NCI-H82 (cell line): Measurements from ENCODE around the gene POLR1D.
"Not testable (repeated sequence)": the region's sequence is repeated elsewhere in the genome, so short reads cannot be mapped to it uniquely, and the experiment has no call there.

Experiments used
- DNase-seq: peaks from one replicate; lab custom pipeline; 2025; lab: John Stamatoyannopoulos, UW

Gene POLR1D

GRCh38 chr13:27617881-27618321 lies 3.8 kb upstream of the POLR1D start:
- DNase-seq: no peak

- DNase-seq: no peak
Measured at GRCh38 chr13:27619093-27619727, 2.5 kb upstream of the POLR1D start.

- peak; percentile 71 for DNase-seq
Measured at GRCh38 chr13:27619728-27620376, 1.8 kb upstream of the POLR1D start.

GRCh38 chr13:27620377-27621115 lies 1.1 kb upstream of the POLR1D start, which contains the start of gene LNX2:
Gene LNX2 (minus strand): TSS chr13:27620529. CDS start chr13:27581703, 38,826 bp downstream.
- peak; percentile 99 for DNase-seq

- no peak for DNase-seq
Measured at GRCh38 chr13:27621116-27621365, 651 bp upstream of the POLR1D start.

GRCh38 chr13:27622102-27622820 lies 569 bp downstream of the POLR1D start:
- DNase-seq: peak; percentile 60

- DNase-seq: no peak
Measured at GRCh38 chr13:27622881-27623280, 1.2 kb downstream of the POLR1D start.

GRCh38 chr13:27624071-27624470 lies 2.4 kb downstream of the POLR1D start:
- no peak for DNase-seq

- DNase-seq: no peak
Measured at GRCh38 chr13:27625839-27626238, 4.1 kb downstream of the POLR1D start.

- DNase-seq: no peak
Measured at GRCh38 chr13:27627380-27627779, 5.7 kb downstream of the POLR1D start.

GRCh38 chr13:27628081-27628480 lies 6.4 kb downstream of the POLR1D start:
- no peak for DNase-seq

GRCh38 chr13:27628766-27629165 lies 7.1 kb downstream of the POLR1D start:
- DNase-seq: not testable (repeated sequence)

GRCh38 chr13:27631156-27631555 lies 9.5 kb downstream of the POLR1D start:
- no peak for DNase-seq

- no peak for DNase-seq
Measured at GRCh38 chr13:27631665-27632064, 10.0 kb downstream of the POLR1D start.

- no peak for DNase-seq
Measured at GRCh38 chr13:27632214-27632613, 10.5 kb downstream of the POLR1D start.

- no peak for DNase-seq
Measured at GRCh38 chr13:27632648-27633047, 11.0 kb downstream of the POLR1D start.

GRCh38 chr13:27634231-27634630 lies 12.5 kb downstream of the POLR1D start:
- no peak for DNase-seq

- DNase-seq: no peak
Measured at GRCh38 chr13:27634791-27635190, 13.1 kb downstream of the POLR1D start.

GRCh38 chr13:27635266-27635665 lies 13.6 kb downstream of the POLR1D start:
- peak; percentile 19 for DNase-seq

GRCh38 chr13:27636589-27637288 lies 15.0 kb downstream of the POLR1D start:
- DNase-seq: peak; percentile 45

- DNase-seq: peak; percentile 33
Measured at GRCh38 chr13:27637289-27637626, 15.6 kb downstream of the POLR1D start.

- DNase-seq: no peak
Measured at GRCh38 chr13:27638001-27638400, 16.3 kb downstream of the POLR1D start.
